HepG2 (cell line): Measurements from ENCODE around the gene THADA. TPM values are rescaled to one million over a fixed set of nuclear protein-coding genes. Genes with fewer than 3 reads are reported as not detected.

Experiments used
- BORCS8-MEF2B ChIP-seq: sonication (generic); formaldehyde crosslinking; IDR thresholded peaks from 2 replicates; pipeline ENCODE4 v1.8.0; 2022; ENCODE audit warnings: mild to moderate bottlenecking, missing genetic modification reagents
- EEA1 ChIP-seq: sonication (generic); formaldehyde crosslinking; IDR thresholded peaks from 2 replicates; pipeline ENCODE4 v1.5.1; 2020; ENCODE audit warnings: mild to moderate bottlenecking, missing genetic modification reagents, borderline replicate concordance
- FOXK1 ChIP-seq: sonication (generic); formaldehyde crosslinking; IDR thresholded peaks from 2 replicates; pipeline ENCODE4 v1.4.0; 2020; ENCODE audit warnings: low read depth, missing genetic modification reagents, borderline replicate concordance
- FOXP4 ChIP-seq: sonication (generic); formaldehyde crosslinking; IDR thresholded peaks from 2 replicates; pipeline ENCODE4 v1.4.0; 2020; ENCODE audit warnings: missing genetic modification reagents
- GTF3A ChIP-seq: sonication (generic); formaldehyde crosslinking; conservative IDR thresholded peaks from 2 replicates; pipeline ENCODE4 v1.4.0; 2020; ENCODE audit warnings: mild to moderate bottlenecking, missing genetic modification reagents
- IRF2 ChIP-seq: IDR thresholded peaks from 2 replicates; pipeline ENCODE4 v1.6.1; 2018; ENCODE audit warnings: missing genetic modification reagents, missing compliant biosample characterization
- KDM1A ChIP-seq: IDR thresholded peaks from 2 replicates; pipeline ENCODE4 v1.6.1; 2016; ENCODE audit warnings: missing compliant biosample characterization
- LCORL ChIP-seq, 2 experiments: fragments of 450-650 bp in 1 of 2; sonication (generic) in 1 of 2; formaldehyde crosslinking in 1 of 2; IDR thresholded peaks; 2 replicates each; pipeline versions ENCODE4 v1.5.0 to v1.6.1; 2017 to 2020; ENCODE audit warnings: antibody characterized with exemption in 1 of 2, missing genetic modification reagents in 1 of 2
- NFKB2 ChIP-seq: sonication (generic); formaldehyde crosslinking; IDR thresholded peaks from 2 replicates; pipeline ENCODE4 v1.4.0; 2020; ENCODE audit warnings: missing genetic modification reagents, borderline replicate concordance
- TEAD3 ChIP-seq: optimal IDR thresholded peaks from 2 replicates; pipeline ENCODE3; 2016; ENCODE audit warnings: borderline replicate concordance
- TRIM24 ChIP-seq: sonication (generic); formaldehyde crosslinking; IDR thresholded peaks from 2 replicates; pipeline ENCODE4 v1.8.0; 2022; ENCODE audit warnings: mild to moderate bottlenecking, missing genetic modification reagents
- ZKSCAN8 ChIP-seq: IDR thresholded peaks from 2 replicates; pipeline ENCODE4 v1.6.1; 2016; ENCODE audit warnings: borderline replicate concordance, missing genetic modification reagents, missing compliant biosample characterization
- ZNF598 ChIP-seq: sonication (generic); formaldehyde crosslinking; IDR thresholded peaks from 2 replicates; pipeline ENCODE4 v1.5.1; 2020; ENCODE audit warnings: mild to moderate bottlenecking, missing genetic modification reagents, borderline replicate concordance
- polyA plus RNA-seq, 8 experiments: library from polyadenylated mRNA; depleted of rRNA in 3 of 8; stranded (reverse) in 7 of 8; unstranded in 1 of 8; fragments of >200 nt; fragmentation: Illumina TruSeq in 4 of 8; extraction: Trizol in 4 of 8; gene quantifications; 2 replicates each; pipeline versions ENCODE4 v1.2.1 to v1.2.3, GENCODE V29; 2011 to 2016; ENCODE audit warnings: low read depth in 4 of 8, missing spikeins in 1 of 8, mixed read lengths in 1 of 8; ENCODE audit not compliant: insufficient read depth in 1 of 8
- total RNA-seq, 5 experiments: library from RNA; depleted of rRNA; stranded (reverse); fragments of >200 nt; fragmentation: Illumina TruSeq; extraction: Trizol; gene quantifications; 2 replicates each; pipeline ENCODE4 v1.2.3, GENCODE V29; 2016; ENCODE audit warnings: low read depth in 1 of 5
- TF ChIP-seq, protein P1 (sequence below): sonication (generic); formaldehyde crosslinking; IDR thresholded peaks from 2 replicates; pipeline ENCODE4 v1.5.1; 2020; ENCODE audit warnings: mild to moderate bottlenecking, missing genetic modification reagents, borderline replicate concordance
- TF ChIP-seq, protein P2 (sequence below): sonication (generic); formaldehyde crosslinking; IDR thresholded peaks from 2 replicates; pipeline ENCODE4 v1.4.0; 2020; ENCODE audit warnings: missing genetic modification reagents
- TF ChIP-seq, protein P3 (sequence below): sonication (generic); formaldehyde crosslinking; IDR thresholded peaks from 2 replicates; pipeline ENCODE4 v1.5.1; 2020; ENCODE audit warnings: missing genetic modification reagents, mild to moderate bottlenecking, borderline replicate concordance

Gene THADA
- total and polyA plus RNA-seq, 2 of the 13 experiments (the other 11 are each of a cell fraction or from before 2014, with no cell fraction given) = 12.7 to 21.7 TPM

DNA sequence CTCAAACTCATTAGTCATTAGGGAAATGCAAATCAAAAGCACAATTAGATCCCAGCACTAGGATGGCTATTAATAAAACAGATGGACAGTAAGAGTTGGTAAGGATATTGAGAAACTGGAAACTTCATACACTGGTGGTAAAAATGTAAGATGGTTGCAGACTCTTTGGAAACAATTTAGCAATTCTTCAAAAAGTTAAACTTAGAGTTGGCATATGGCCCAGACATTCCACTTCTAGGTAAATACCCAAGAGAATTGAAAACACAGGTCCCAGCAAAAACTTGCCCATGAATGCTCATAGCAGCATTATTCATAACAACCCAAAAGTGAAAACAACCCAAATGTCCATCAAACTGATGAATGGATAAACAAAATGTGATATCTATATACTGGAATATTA lies 284.6 kb downstream of the THADA start (continued):
- TF ChIP-seq FOXP4 (CRISPR knock-in tag) (peak; percentile 69), EEA1 (CRISPR knock-in tag) (no peak), FOXK1 (CRISPR knock-in tag) (peak; percentile 61; the same call in 1 of the 2 replicates), GTF3A (no peak), ZNF598 (CRISPR knock-in tag) (no peak), IRF2 (CRISPR knock-in tag) (0 out of 2 replicates have a peak, but pooled peaks have one; percentile 28), ZKSCAN8 (CRISPR knock-in tag) (0 out of 2 replicates have a peak, but pooled peaks have one; percentile 61), BORCS8-MEF2B (CRISPR knock-in tag) (no peak), TEAD3 (CRISPR knock-in tag) (peak; percentile 84), NFKB2 (CRISPR knock-in tag) (no peak), LCORL (IDR thresholded peaks at IDR 0.05) (peak; percentile 63), LCORL (CRISPR knock-in tag; IDR thresholded peaks at IDR 0.05) (peak; percentile 84), KDM1A (CRISPR knock-in tag) (no peak), TRIM24 (CRISPR knock-in tag) (no peak)
- TF ChIP-seq, protein P1, sequence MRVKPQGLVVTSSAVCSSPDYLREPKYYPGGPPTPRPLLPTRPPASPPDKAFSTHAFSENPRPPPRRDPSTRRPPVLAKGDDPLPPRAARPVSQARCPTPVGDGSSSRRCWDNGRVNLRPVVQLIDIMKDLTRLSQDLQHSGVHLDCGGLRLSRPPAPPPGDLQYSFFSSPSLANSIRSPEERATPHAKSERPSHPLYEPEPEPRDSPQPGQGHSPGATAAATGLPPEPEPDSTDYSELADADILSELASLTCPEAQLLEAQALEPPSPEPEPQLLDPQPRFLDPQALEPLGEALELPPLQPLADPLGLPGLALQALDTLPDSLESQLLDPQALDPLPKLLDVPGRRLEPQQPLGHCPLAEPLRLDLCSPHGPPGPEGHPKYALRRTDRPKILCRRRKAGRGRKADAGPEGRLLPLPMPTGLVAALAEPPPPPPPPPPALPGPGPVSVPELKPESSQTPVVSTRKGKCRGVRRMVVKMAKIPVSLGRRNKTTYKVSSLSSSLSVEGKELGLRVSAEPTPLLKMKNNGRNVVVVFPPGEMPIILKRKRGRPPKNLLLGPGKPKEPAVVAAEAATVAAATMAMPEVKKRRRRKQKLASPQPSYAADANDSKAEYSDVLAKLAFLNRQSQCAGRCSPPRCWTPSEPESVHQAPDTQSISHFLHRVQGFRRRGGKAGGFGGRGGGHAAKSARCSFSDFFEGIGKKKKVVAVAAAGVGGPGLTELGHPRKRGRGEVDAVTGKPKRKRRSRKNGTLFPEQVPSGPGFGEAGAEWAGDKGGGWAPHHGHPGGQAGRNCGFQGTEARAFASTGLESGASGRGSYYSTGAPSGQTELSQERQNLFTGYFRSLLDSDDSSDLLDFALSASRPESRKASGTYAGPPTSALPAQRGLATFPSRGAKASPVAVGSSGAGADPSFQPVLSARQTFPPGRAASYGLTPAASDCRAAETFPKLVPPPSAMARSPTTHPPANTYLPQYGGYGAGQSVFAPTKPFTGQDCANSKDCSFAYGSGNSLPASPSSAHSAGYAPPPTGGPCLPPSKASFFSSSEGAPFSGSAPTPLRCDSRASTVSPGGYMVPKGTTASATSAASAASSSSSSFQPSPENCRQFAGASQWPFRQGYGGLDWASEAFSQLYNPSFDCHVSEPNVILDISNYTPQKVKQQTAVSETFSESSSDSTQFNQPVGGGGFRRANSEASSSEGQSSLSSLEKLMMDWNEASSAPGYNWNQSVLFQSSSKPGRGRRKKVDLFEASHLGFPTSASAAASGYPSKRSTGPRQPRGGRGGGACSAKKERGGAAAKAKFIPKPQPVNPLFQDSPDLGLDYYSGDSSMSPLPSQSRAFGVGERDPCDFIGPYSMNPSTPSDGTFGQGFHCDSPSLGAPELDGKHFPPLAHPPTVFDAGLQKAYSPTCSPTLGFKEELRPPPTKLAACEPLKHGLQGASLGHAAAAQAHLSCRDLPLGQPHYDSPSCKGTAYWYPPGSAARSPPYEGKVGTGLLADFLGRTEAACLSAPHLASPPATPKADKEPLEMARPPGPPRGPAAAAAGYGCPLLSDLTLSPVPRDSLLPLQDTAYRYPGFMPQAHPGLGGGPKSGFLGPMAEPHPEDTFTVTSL = peak; percentile 82; the same call in 1 of the 2 replicates
- TF ChIP-seq, protein P2, sequence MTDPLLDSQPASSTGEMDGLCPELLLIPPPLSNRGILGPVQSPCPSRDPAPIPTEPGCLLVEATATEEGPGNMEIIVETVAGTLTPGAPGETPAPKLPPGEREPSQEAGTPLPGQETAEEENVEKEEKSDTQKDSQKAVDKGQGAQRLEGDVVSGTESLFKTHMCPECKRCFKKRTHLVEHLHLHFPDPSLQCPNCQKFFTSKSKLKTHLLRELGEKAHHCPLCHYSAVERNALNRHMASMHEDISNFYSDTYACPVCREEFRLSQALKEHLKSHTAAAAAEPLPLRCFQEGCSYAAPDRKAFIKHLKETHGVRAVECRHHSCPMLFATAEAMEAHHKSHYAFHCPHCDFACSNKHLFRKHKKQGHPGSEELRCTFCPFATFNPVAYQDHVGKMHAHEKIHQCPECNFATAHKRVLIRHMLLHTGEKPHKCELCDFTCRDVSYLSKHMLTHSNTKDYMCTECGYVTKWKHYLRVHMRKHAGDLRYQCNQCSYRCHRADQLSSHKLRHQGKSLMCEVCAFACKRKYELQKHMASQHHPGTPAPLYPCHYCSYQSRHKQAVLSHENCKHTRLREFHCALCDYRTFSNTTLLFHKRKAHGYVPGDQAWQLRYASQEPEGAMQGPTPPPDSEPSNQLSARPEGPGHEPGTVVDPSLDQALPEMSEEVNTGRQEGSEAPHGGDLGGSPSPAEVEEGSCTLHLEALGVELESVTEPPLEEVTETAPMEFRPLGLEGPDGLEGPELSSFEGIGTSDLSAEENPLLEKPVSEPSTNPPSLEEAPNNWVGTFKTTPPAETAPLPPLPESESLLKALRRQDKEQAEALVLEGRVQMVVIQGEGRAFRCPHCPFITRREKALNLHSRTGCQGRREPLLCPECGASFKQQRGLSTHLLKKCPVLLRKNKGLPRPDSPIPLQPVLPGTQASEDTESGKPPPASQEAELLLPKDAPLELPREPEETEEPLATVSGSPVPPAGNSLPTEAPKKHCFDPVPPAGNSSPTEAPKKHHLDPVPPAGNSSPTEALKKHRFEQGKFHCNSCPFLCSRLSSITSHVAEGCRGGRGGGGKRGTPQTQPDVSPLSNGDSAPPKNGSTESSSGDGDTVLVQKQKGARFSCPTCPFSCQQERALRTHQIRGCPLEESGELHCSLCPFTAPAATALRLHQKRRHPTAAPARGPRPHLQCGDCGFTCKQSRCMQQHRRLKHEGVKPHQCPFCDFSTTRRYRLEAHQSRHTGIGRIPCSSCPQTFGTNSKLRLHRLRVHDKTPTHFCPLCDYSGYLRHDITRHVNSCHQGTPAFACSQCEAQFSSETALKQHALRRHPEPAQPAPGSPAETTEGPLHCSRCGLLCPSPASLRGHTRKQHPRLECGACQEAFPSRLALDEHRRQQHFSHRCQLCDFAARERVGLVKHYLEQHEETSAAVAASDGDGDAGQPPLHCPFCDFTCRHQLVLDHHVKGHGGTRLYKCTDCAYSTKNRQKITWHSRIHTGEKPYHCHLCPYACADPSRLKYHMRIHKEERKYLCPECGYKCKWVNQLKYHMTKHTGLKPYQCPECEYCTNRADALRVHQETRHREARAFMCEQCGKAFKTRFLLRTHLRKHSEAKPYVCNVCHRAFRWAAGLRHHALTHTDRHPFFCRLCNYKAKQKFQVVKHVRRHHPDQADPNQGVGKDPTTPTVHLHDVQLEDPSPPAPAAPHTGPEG (CRISPR knock-in tag) = 0 out of 2 replicates have a peak, but pooled peaks have one; percentile 27
- TF ChIP-seq, protein P3, sequence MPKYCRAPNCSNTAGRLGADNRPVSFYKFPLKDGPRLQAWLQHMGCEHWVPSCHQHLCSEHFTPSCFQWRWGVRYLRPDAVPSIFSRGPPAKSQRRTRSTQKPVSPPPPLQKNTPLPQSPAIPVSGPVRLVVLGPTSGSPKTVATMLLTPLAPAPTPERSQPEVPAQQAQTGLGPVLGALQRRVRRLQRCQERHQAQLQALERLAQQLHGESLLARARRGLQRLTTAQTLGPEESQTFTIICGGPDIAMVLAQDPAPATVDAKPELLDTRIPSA (CRISPR knock-in tag) = no peak
